AG09309 (cell line): ENCODE measurements around the gene EXOC6B.

Source experiments
- DNase-seq: peaks from one replicate; pipeline ENCODE4 v3.0.0-alpha.2; 2010; ENCODE audit warnings: low read depth
- H3K4me3 ChIP-seq: 2 replicates; pipeline ENCODE4 v1.5.1; 2011; ENCODE audit warnings: mild to moderate bottlenecking, low read depth, low read length, moderate library complexity; ENCODE audit not compliant: control insufficient read depth
- CTCF ChIP-seq: IDR thresholded peaks from 2 replicates; pipeline ENCODE4 v1.5.1; 2011; ENCODE audit warnings: mild to moderate bottlenecking, low read depth, low read length, inconsistent platforms; ENCODE audit not compliant: insufficient read depth, control insufficient read depth; ENCODE audit errors: missing control alignments

EXOC6B gene

GRCh38 chr2:72825257-72826155 is at the start of gene EXOC6B:
EXOC6B (minus strand) TSS chr2:72826033.
- H3K4me3 ChIP-seq = peak within 1 kb of the TSS; percentile 57
- TF ChIP-seq CTCF = no peak
- DNase-seq = peak; percentile 35

- H3K4me3 ChIP-seq = no peak overlapping the region
- DNase-seq = no peak
- TF ChIP-seq CTCF = no peak
Observed at GRCh38 chr2:72871880-72872279, 46.0 kb upstream of the EXOC6B start.

- DNase-seq = no peak
- TF ChIP-seq CTCF = no peak
- no peak overlapping the region for H3K4me3 ChIP-seq
Observed at GRCh38 chr2:72871060-72871459, 45.2 kb upstream of the EXOC6B start.

- no peak for DNase-seq
- no peak for TF ChIP-seq CTCF
- H3K4me3 ChIP-seq = no peak overlapping the region
Observed at GRCh38 chr2:72864500-72864899, 38.7 kb upstream of the EXOC6B start.

GRCh38 chr2:72863046-72863445 is 37.2 kb upstream of the EXOC6B start:
- no peak overlapping the region for H3K4me3 ChIP-seq

More at GRCh38 chr2:72863046-72863445, 37.2 kb upstream of the EXOC6B start:
- DNase-seq = no peak
- no peak for TF ChIP-seq CTCF
